CD4-positive, alpha-beta T cell treated with Interleukin-2 at 100 ng/mL for 4 hours (primary cell): ENCODE data around the gene ZXDC.

Experiments used
- DNase-seq: peaks from one replicate; pipeline ENCODE4 v3.0.0-alpha.2; 2020; ENCODE audit warnings: low spot score

The ZXDC gene, protein sequence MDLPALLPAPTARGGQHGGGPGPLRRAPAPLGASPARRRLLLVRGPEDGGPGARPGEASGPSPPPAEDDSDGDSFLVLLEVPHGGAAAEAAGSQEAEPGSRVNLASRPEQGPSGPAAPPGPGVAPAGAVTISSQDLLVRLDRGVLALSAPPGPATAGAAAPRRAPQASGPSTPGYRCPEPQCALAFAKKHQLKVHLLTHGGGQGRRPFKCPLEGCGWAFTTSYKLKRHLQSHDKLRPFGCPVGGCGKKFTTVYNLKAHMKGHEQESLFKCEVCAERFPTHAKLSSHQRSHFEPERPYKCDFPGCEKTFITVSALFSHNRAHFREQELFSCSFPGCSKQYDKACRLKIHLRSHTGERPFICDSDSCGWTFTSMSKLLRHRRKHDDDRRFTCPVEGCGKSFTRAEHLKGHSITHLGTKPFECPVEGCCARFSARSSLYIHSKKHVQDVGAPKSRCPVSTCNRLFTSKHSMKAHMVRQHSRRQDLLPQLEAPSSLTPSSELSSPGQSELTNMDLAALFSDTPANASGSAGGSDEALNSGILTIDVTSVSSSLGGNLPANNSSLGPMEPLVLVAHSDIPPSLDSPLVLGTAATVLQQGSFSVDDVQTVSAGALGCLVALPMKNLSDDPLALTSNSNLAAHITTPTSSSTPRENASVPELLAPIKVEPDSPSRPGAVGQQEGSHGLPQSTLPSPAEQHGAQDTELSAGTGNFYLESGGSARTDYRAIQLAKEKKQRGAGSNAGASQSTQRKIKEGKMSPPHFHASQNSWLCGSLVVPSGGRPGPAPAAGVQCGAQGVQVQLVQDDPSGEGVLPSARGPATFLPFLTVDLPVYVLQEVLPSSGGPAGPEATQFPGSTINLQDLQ

GRCh38 chr3:126475413-126476114, at the start of gene ZXDC:
ZXDC (minus strand) TSS chr3:126475891; CDS start chr3:126475865, 26 bp downstream.
- DNase-seq, result peak; percentile 94

DNA sequence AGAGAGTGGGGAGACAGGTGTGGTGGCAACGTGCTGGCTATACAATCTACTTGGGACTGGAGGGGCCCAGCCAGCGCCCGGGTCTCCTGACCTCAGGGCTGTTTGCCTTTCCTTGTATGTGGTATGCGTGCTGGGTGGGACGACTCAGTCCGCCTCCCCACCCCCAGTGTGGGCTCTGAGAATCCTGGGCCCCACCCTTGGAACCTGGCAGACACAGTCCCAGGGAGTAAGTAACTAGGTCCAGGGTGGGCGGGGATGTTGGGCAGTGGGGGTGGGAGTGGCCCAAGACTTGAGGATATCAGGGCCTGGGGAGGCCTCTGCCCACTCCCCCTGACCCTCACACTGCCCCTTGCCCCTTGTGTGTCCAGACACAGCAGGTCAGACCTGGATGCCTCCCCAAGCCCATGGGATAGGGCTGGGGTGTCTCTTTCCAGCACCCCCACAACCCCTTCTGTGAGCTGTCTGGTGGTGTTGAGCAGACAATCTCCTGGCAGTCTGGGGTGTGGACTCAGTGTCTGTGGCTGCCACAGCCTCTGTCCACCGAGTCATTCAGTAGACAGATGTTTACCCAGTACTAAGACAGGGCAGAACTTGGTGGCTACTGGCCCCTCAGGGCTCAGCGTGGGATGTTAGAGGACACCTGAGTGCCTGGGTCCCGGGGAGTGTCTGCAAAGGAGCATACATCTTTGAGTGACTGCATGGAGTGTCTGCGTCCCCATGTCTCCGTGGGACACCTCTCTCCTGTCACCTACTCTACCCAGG, 49.6 kb upstream of the ZXDC start:
- DNase-seq, result no peak

GRCh38 chr3:126524429-126524988, 48.8 kb upstream of the ZXDC start:
- DNase-seq, result no peak

DNA sequence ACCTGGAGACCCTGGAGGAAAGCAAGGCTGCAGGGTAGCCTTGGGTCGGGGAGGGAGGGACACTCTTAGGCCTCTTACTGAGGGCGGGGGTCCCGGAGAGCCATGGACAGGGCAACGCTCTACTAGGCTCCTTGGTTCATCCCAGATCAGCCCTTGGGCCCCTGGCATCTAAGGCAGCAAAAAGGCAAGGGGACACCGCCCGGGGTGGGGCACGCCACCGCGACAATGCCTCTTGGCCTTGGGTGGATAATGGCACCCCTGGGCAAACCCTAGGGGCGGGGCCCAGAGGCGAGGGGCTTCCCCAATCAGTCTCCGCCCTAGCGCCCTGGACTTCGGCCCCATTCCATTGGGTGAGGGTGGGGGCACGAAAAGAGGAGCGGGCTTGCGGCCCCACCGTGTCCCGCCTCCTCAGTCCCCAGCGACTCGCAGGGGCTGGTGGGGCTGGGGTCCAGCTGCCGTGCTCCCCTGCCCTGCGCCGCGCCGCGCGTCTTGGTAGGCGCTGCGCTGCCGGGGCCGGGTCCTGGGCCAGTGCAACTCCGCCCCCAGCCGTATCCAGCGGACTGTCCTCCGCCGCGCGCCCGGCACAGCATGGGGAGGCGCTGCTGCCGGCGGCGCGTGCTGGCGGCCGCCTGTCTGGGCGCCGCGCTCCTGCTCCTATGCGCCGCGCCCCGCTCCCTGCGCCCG, 48.2 kb upstream of the ZXDC start, which contains the start of gene CHST13:
TSS of gene CHST13 (plus strand) at position 411 of the 684 bp plus-strand sequence. CDS start at position 589, 178 bp downstream.
- DNase-seq, result no peak

GRCh38 chr3:126522363-126522788, 46.7 kb upstream of the ZXDC start:
- DNase-seq, result peak; percentile 43

- DNase-seq, result no peak
Observed at GRCh38 chr3:126521122-126521891, 45.6 kb upstream of the ZXDC start.

DNA sequence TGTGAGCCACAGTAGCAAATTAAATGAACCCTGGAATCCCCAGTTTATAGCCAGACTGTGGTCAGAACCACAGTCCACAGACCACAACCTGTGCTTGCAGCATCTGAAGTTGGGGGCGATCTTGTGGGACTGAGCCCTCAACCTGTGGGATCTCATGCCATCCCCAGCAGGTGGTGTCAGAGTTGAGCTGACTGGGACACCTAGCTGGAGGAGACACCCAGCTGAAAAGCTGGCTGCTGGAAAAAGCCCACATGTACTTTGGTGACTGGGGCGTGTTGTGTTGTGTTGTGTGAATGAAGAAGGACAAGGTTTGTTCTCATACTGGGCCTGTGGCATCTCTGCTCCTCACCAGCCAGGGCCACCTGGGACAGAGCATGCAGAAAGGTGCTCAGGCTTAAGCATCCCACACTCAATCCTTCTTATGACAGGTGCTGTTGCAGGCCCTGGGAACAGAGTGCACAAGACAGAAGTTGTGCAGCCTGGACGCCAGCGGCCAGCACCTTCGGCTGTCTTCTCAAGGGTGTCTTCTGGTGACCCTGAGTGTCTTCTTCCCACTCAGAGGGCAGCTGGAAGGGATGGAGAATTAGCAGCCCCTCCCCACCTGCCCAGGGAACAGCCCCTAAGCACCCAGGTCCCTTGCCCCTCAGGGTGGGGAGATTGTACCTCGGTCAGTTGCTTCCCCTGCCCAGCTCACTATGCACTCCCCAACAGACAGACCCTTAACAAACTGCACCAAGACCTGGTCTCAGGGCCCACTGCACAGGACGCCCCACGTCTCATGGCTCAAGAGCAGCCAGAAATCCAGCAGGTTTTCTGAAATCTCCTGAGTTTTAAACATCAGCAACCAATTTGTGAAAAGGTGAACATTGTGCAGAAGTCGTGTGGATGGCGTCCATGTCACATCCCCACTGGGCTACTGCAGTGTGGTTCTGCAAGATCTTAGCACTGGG, 44.1 kb upstream of the ZXDC start:
- no peak for DNase-seq

DNA sequence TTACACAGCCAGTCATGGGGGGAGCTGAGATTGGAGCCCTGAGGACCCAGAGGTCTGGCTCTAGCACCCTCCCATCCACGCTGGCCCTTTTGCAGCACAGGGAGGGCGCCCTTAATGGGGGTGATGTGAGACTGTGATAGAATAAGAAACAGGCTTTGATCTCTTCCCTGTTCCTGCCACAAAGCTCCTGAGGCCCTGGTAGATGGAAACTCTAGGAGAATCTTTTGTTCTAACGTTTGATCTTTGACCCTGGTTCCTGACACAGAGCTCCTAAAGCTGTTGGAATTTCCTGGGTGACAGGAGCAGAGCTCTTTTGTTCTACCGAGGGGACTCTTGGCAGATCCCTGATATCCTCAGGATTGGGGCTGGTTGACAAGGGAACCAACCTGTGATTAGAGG, 43.1 kb upstream of the ZXDC start:
- no peak for DNase-seq

- DNase-seq, result no peak
Observed at GRCh38 chr3:126517986-126518778, 42.5 kb upstream of the ZXDC start.

DNA sequence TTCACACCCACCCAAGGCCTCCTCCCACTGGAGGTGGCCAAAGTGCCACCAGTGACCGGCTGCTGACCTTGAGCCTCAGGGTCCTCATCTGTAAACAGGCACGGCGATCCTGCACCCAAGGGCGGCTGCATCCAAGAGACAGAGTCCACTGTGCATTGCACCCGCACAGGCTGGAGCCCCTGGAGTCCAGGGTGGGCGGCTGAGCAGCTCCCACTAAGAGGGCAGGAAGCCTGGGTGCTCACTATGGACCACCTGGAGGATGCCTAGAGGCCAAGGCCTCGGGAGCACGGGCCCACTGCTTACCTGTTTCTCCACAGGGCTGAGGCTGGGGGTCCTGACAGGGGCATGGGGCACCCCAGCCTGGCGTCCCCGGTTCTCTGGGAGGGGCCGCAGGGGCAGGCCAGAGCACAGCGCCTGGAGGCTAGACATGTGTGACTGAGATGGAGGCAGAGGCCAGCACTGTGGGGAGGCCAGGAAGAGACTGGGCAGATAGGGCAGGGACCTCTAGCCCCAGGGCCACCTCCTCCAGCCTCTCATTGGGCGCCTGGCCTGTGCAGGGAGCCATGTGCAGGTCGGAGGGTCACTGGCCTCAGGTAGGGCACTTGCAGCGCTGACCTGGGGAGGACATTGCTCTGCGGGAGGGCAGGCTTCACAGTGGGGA, 41.7 kb upstream of the ZXDC start, which contains the start of gene UROC1:
TSS of gene UROC1 (minus strand) at position 483 of the 661 bp plus-strand sequence. CDS start at position 429, 54 bp downstream.
- no peak for DNase-seq

GRCh38 chr3:126516936-126517290, 41.2 kb upstream of the ZXDC start:
- no peak for DNase-seq

DNA sequence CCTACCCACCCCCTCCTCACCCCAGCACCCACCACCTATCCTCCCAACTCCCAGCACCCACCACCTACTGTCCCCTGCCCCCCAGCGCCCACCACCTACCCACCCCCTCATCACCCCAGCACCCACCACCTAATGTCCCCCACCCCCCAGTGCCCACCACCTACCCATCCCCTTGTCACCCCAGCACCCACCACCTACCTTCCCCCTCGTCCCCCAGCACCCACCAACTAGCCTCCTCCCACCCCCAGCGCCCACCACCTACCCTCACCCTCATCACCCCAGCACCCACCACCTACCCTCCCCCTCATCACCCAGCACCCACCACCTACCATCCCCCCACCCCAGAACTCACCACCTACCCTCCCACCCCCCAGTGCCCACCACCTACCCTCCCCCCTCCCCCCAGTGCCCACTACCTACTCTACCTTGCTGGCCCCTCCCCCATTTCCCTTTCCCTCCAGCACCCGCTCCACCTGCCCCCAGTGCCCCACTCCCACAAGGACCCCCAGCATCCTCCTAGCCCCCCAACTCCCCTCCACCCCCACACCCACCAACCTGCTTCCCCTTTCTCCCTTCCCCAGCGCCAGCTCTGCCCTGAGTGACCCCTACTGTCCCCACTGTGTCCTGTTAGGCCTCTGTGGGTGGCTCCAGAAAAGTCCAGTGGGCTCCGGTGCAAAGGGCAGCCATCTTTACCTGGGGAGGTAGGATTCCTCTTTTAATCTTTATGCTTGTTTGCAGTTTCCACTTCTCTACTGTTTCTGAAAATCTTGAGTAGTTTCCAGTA, 40.7 kb upstream of the ZXDC start:
- no peak for DNase-seq

- no peak for DNase-seq
Observed at GRCh38 chr3:126515066-126515706, 39.5 kb upstream of the ZXDC start.

DNA sequence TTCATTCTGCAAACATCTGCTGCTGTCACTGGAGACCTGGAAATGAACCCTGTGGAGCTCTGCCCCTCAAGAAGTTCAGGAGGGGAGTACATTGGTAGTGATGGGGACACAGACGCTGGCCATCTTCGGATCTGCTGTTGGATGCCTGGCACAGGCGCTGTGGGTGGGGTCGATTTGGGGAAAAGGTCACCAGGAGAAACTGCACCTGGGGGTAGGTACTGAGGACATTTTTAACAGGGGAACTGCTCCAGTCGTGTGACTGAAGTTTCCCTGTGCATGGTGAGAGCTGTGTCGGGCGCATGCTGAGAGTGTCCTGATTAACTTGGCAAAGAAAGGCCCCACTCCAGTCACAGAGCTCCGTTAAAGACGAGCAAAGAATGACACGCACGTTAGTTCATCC, 38.5 kb upstream of the ZXDC start:
- DNase-seq, result no peak

- DNase-seq, result no peak
Observed at GRCh38 chr3:126512916-126513650, 37.4 kb upstream of the ZXDC start.
